GM21737 (cell line): ENCODE data around the gene HDAC11.

Experiments
- ATAC-seq: cut with Tn5 transposase; IDR thresholded peaks from one replicate; pipeline ENCODE4 v1.9.1; 2021; ENCODE audit warnings: mild to moderate bottlenecking, moderate library complexity; ENCODE audit not compliant: unreplicated experiment

Gene HDAC11

DNA sequence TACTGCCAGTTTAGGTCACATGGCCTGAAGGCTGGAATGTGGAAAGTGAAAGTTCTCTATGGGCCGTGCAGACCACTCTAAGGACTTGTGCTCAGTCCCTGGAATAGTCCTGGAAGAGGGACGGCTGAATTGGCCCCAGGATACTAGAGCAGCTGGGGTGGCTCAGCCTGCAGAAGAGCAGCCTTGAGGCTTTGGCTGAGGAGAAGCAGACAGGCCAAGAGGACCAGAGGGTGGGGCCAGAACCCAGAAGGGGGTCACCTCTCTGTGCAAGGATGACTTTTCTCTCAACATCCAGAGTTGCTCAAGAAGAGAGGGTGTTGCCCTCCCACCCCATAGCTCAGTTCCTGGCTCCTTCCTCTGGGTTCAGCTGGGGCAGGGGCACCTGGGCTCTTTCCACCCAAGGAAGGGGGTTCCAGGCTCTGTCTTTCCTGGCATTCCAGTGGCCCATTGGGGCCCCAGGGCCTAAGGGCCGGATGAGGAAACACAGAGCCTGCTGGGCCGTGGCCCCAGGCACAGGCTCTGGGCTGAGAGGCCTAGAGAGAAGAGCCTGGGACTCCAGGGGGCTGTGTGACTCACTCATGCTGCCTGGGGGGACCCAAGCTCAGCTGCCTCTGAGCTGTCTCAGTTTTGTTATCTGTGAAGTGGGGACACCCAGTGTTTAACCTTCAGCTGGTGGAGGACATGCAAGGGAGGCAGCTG lies 60.3 kb downstream of the HDAC11 start:
- no peak for ATAC-seq

DNA sequence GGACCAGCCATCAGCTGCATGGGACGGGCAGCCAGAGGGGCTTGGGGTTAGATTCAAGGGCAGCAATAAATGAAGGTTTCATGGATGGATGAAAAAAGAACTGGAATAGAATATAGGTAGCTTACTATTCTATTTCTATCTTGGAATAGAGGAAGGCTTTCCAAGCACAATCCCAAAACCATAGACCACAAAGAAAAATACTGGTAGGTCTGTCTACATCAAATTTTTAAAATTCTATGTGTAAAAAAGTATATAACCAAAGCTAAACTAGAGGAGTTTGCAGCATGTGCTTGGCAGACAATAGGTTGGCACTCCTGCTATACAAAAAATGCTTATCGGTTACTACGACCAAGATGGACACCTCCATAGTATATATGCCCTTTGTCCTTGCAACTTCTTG lies 61.6 kb downstream of the HDAC11 start:
- ATAC-seq, result no peak

DNA sequence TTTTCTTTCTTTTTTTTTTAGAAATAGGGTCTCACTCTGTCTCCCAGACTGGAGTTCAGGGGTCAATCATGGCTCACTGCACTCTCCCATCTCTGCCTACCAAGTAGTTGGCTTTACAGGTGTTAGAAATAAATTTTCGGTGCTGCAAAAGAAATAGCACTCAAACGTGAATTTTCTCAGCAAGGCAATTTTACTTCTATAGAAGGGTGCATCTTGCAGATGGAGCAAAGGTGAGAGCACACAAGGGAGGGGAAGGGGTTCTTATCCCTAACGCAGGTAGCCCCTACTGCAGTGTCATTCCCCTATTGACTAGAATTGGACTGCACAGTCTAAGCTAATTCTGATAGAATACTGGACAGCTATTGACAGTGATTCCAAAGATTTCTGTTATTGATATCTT lies 62.0 kb downstream of the HDAC11 start:
- no peak for ATAC-seq

DNA sequence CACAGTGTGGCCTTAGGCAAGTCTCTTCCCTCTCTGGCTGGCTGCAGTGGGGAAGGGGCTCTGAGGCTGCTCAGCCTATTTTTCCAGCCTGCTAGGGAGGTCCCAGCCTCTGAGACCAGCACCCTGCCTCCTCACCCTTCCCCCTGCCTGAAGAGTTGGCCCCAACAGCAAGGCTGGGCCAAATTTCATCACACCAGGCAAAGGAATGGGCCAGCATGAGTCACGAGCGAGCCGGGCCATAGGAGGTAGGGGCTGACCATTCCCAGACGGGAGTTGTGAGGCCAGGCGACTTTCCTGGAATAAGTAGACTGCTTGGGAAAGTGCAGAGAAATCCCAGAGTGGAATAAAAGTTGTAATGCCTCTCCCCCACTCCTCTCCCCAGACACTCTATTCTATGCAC lies 63.1 kb downstream of the HDAC11 start:
- ATAC-seq, result no peak

DNA sequence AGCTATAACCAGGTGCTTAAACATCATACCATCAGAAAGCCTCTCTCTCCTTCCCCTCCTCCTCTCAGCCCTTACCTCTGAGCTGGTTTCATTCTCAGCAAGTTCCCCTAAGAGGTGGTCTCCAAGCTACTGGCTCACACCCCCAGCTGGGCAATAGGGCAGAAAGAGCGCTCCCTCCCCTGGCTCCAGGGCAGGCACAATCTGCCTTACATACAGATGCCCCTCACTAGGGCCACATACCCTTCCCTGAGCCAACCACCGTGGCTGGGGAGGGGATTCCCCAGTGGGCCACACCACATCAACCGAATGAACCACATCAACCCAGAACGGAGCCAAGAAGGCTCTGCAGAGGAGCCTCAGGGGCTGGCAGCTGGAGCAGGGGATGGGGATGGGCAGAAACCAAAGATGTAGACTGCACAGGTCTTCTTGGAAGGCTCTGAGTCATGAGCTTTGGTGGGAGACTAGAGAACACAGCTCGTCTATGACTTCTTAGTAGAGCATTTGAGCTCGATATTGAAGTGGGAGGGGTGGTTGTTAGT lies 64.3 kb downstream of the HDAC11 start:
- no peak for ATAC-seq

DNA sequence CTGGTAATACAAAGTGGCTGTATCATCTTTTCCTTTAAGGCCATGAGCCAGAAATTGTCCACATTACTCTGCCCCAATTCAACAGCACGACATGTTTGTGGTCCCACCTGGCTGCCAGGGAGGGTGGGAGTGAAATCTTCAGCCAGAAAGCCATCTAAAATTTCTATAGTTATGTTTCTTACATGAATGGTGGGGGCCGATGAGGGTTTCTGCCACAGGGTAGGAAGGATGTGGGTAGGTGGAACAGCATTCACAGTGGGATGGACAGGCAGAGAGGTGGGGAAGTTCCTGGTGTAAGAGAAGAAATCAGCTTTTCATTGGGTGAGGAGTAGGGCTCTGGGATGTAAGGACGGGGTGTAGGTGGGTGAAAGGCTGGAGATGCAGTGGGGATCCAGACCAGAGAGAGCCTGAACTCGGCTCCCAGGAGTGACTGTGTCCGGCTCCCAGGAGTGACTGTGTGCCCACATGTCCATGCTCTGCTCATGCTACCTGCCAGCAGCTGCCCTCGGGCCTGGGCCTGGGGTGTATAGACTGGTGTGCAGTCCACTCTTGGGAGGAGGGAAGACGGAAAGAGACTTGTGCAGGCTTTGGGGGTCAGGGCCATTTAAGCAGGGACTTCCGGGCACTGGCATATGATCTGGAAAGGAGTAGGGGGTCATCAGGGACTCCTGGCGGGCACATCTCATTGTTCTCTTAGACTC lies 65.0 kb downstream of the HDAC11 start:
- ATAC-seq, result no peak

DNA sequence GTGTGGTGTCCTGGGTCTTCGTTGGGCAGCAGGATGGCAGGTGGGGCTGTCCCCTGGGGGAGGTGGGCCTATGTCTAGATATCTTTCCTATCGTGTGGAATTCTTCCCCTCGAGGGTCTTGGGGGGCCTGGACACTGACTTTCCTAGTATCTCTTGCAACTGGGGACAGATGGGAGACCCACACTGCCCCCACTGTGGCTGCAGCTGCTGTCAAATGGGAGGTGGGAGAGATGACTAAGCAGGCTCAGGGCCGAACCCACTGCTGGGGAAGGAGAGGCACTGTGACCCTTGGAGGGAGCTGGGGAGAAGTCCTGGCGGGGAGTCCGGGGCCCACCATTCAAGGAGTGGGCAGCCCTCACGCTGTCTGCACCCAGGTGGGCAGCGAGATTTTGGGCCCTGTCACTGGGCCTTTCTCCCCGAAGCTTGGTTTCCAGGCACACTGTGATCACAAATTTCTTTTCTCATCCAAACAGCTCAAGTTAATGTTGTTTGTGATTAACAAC lies 65.9 kb downstream of the HDAC11 start:
- no peak for ATAC-seq

DNA sequence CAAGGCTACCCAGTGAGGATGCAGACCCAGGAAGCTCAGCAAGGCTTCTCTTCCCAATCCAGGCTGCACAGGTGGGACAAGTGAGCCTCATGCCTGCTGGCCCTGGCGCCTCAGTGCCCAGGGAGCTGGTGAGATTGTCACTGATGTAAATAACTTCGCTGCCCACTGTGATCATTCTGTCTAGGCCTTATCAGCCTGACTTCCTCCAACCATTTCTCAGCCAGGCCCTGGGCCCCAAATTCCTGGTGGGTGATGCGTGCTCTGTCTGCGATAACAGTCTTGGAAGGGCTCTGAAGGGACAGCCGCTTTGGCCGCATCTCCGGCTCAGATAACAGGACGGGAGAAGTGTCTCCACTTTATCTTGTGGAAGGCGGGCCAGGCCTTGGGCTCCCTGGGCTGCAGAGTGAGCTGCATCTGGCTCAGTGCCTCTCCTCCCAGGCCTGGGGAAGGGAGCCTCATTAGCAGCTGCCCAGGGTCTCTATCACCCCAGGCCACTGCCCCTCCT lies 66.6 kb downstream of the HDAC11 start:
- no peak for ATAC-seq

DNA sequence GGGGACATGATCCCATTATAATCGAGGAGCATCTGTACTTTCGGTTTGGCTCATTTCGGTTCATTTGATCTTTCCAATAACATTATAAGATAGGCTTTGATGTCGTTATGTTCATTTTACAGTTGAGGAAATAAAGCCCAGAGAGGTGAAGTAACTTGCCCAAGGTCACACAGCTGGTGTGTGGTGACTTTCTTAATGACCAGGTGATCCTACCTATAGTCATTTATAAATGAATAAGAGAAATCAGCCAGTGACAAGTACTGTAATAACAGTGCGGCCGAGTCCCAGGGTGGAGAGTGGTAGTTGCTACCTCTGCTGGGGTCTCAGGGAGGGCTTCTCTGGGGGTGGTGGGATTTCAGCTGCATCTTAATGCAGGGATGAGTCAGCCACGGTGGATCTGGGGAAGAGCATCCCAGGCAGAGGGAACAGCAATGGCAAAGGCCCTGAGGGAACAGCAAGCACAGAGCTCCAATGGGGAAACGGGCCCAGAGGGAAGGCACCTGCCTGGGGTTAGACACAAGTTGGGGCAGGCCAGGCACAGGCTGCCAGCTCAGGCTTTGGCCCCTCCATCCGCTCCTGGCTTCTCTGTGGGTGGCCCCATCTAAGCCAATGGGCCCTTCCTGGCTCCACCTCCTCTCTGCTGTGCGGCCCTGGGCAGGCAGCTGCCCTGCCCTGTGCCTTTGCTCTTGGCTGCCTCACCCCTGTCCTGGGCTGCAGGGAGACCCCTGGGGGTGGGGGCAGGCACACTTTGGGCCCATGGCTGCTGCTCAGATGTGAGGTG lies 67.7 kb downstream of the HDAC11 start:
- no peak for ATAC-seq

DNA sequence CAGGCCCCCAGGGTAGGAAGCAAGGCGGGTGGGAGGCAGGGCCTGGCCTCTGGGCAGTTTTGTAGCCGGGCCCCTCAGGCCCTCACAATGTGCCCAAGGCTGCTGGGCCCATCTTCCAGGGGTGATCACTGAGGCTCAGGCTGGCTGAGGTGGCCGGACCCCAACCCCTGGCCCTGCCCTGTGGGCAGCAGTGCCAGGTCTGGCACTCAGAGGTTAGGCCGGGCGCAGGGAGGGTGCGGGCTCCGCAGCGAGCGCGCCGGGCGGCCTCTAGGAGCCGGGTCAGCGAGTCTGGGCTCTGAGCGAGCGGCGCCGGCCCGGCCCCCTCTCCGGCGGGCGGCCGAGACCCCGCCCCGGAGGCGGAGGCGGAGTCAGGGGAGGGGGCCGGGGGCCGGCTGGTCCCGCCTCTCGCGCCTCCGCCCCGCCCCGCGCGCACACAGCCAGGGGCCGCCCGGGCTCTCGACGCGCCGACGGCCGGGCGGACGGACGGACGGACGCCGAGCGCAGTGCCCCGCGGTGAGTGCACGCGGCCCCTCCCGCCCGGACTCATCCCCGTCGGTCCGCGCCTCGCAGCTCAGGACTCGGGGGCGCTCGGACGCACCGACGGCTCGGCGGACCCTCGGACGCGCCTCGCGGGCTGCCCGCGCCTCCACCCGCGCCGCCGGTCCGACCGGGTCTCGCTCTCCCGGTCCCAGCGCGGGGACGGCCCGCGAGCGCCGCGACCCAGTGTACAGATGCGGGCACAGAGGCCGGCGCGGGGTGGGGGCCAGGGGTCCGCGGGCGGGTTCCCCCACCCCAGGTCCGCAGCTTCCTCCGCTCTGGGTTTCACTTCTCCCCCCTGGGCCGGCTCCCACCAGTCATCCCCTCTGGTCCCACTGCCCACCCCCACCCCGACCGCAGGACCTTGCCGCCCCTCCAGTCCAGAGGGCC lies 68.9 kb downstream of the HDAC11 start, which contains the start of gene FBLN2:
Gene FBLN2, plus strand, starts transcription at position 430 of the 927 bp plus-strand sequence. CDS start 21,231 bp downstream, outside the sequence.
- ATAC-seq, result no peak

DNA sequence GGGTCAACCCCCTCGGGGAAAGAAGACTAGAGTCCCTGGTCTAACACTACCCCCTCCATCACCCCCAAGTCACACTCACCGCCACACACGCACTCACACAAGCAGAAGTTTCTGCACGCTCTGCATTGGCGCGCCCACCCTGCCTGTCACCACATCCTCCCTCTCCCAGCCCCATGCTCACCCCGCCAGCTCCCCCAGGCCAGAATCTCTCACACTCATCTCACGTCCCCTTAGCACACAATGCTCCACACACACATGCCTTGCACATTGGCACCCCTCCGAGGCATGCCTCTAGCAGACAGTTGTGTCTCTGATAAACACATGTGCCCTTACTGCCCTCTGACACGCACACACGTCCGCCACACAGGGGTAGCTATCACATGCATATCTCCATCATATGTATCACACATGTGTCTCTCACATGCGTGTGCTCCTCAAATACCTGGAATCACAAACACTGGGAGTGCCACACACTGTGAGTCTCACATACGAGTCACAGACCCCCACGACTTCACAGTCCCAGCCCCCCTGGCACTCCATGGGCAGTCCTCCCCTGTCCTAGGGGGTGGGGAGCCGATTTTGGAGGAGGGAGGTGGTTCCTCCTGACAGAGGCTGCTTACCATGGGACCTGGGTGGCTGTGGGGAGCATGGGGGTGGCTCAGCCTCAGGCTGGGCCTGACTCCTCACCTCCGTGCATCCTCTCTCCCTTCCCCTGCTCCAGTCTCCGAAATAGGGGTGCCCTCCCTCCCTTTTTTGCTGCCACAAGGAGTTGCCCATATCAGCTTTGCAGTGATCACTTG lies 69.7 kb downstream of the HDAC11 start:
- ATAC-seq, result no peak

DNA sequence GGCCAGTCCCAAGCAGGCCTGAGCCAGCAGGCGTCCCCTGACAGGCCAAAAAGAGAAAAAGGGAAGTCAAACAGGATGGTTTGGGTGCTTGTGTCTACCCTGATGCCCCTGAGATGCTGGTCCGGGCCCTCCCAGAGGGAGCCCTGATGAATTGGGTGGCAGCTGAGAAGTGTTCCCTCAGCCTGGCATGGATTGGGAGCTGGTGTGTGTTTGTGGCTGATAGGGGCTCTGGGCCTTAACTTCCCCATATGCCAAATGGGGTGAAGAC lies 70.3 kb downstream of the HDAC11 start:
- no peak for ATAC-seq

DNA sequence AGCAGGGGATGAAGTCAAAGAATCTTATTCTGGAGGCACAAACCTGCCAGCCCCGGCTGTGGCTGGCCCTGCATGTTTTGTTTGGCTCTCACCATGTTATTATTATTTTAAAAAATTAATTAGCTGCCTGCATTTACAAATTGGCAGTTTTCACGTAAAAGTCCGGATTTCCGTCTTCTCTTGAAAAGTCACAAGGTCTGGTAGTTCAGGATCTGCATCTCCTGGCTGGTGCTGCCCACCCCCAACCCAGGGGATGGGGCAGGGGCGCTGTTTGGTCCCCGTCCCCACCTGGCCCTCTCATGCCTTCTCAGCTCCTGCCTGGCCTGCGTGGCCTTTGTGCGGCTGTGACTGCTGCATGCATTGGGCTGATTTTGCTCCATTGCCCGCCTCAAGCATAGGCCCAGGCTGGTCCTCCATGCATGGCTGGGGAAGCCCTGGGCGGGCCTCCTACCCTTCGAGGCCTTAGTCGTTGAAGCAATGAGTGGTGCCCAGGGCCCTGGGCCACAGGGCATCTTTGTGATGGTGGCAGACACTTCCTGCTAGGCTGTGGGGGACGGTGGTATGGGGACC lies 70.8 kb downstream of the HDAC11 start:
- ATAC-seq, result no peak

DNA sequence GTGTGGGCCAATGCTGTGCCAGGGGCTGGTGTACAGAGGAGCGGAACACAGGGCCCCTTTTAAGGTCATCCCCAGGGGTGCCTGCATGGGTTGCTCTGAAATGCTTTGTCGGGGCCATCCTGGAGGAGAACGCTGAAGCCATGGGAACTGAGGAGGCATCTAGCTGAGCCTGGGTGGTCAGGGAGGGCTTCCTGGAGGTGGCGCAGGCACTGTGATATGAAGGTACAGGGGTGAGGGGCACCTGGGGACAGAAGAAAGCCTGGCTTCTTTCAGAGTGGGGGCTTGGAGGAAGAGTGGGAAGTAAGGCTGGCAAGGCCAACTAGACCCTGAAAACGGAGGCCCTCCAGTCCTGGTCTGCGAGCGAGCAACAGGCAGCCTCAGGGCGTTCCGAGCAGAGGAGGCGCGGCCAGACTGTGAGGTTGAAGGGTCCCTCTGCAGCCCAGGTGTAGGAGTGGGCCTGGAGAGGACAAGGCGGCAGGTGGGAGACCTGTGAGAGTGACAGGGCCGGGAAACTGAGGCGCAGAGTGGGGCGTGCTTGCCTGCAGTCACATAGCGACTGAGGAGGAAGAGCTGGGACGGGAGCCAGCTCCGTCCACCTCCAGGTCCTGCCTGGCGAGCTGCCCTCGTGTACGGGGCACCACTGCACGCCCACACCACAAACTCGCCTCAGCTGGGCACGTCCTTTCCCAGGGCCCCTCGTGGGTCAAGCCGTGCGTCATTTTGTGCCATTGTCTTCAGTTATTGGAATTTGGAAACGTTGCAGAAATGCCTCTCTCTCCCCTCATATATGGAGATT lies 72.9 kb downstream of the HDAC11 start:
- no peak for ATAC-seq

DNA sequence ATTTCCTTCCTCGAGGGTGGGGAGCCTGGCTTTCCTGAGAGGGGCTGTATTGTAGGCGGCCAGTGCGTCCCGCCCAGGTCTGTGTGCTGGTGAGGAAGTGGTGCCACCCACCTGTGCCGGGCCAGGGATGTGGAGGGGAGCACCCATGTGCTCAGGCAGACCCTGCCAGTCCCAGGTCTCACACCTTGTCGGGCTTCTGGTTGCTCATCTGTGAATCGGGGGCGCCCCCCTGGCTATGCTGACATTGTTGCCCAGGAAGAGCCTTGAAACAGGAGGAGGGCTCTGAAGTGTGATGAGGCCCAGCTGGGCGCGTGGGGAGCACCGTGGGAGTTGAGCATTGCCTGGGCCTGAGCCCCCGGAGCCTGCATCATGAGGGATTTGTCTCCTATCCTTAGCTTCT lies 73.6 kb downstream of the HDAC11 start:
- no peak for ATAC-seq

DNA sequence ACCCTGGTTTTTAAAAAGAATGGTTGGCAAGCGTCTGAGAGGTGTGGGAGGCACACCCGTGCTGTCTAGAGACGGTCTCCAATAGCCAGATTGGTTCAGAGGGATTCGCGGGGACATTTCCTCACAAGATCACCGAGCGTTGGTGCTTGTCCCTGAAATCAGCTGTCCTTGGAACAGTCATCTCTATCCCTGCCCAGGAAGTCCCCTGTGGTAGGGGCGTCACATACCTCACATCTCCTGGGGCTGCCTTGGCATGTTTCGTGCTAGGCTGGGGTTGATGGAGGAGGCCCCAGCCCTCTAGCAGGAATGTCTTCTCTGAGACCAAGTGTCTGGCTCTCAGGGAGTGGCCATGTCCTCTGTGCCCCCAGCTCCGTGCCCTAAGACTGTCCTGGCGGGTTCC lies 75.6 kb downstream of the HDAC11 start:
- no peak for ATAC-seq
